Panc1 (cell line): ENCODE results near the gene PLA2G4C.

Source experiments
- POLR2AphosphoS5 ChIP-seq: IDR thresholded peaks from 2 replicates; pipeline ENCODE4 v1.6.1; 2012; ENCODE audit warnings: mild to moderate bottlenecking, low read depth, low read length, moderate library complexity
- REST ChIP-seq, 2 experiments: IDR thresholded peaks; 2 replicates each; pipeline ENCODE4 v1.6.1; 2011 to 2012; ENCODE audit warnings: low read depth in 2 of 2, control low read depth in 1 of 2, low read length in 1 of 2, mild to moderate bottlenecking in 1 of 2, moderate library complexity in 1 of 2; ENCODE audit not compliant: insufficient read depth in 1 of 2
- SIN3A ChIP-seq: IDR thresholded peaks from 2 replicates; pipeline ENCODE4 v1.6.1; 2012; ENCODE audit warnings: low read depth, mild to moderate bottlenecking, low read length, moderate library complexity, borderline replicate concordance; ENCODE audit not compliant: insufficient read depth
- TCF7L2 ChIP-seq: IDR thresholded peaks from 2 replicates; pipeline ENCODE4 v1.6.1; 2011; ENCODE audit warnings: mild to moderate bottlenecking, low read depth, low read length, inconsistent platforms
- TF ChIP-seq, protein P1 (sequence below): fragments of 450-650 bp; IDR thresholded peaks from 2 replicates; pipeline ENCODE4 v1.5.1; 2017; ENCODE audit warnings: mild to moderate bottlenecking

GRCh38 chr19:48111280-48111679 is 663 bp upstream of the PLA2G4C start:
- TF ChIP-seq, protein P1, sequence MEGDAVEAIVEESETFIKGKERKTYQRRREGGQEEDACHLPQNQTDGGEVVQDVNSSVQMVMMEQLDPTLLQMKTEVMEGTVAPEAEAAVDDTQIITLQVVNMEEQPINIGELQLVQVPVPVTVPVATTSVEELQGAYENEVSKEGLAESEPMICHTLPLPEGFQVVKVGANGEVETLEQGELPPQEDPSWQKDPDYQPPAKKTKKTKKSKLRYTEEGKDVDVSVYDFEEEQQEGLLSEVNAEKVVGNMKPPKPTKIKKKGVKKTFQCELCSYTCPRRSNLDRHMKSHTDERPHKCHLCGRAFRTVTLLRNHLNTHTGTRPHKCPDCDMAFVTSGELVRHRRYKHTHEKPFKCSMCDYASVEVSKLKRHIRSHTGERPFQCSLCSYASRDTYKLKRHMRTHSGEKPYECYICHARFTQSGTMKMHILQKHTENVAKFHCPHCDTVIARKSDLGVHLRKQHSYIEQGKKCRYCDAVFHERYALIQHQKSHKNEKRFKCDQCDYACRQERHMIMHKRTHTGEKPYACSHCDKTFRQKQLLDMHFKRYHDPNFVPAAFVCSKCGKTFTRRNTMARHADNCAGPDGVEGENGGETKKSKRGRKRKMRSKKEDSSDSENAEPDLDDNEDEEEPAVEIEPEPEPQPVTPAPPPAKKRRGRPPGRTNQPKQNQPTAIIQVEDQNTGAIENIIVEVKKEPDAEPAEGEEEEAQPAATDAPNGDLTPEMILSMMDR: no peak
- TF ChIP-seq POLR2AphosphoS5 (no peak), SIN3A (no peak), TCF7L2 (no peak), REST (IDR thresholded peaks at IDR 0.05; ENCODE audit: insufficient read depth in 1 of 2, low read depth in 2 of 2, low read length in 1 of 2) (no peak)
